Lower leg skin (tissue), 3 donors: ENCODE results near the gene CAMTA2.

Experiments used
- POLR2A ChIP-seq, 2 donors: fragments of 450-650 bp; IDR thresholded peaks; one replicate each; pipeline ENCODE4 v1.6.1; 2016 to 2017; ENCODE audit warnings: antibody characterized with exemption in 2 of 2, mild to moderate bottlenecking in 1 of 2, moderate library complexity in 1 of 2
- TF ChIP-seq, protein P1 (sequence below), 3 donors: fragments of 450-650 bp; IDR thresholded peaks; one replicate each; pipeline ENCODE4 v1.5.1; 2016; ENCODE audit warnings: antibody characterized with exemption in 3 of 3, mild to moderate bottlenecking in 3 of 3, moderate library complexity in 2 of 3

DNA sequence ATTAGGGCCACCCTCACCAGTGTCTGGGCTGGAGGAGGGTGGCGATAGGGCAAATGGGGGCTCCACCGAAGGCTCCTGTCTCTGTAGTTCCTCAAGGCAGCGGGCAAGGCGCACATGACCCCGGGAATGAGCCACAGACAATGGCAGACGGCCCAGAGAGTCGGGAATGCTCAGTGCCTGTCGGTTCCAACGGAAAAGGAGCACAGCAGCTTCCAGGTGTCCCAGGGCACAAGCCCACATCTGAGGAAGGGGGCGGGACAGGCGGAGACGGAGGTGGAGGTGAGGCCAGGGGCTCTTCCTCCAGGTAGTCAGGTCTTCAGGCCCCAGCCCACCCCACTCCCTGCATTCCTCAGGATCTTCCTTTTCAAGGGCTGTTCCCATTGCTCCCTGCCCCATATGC lies 14.7 kb downstream of the CAMTA2 start:
- TF ChIP-seq, protein P1, sequence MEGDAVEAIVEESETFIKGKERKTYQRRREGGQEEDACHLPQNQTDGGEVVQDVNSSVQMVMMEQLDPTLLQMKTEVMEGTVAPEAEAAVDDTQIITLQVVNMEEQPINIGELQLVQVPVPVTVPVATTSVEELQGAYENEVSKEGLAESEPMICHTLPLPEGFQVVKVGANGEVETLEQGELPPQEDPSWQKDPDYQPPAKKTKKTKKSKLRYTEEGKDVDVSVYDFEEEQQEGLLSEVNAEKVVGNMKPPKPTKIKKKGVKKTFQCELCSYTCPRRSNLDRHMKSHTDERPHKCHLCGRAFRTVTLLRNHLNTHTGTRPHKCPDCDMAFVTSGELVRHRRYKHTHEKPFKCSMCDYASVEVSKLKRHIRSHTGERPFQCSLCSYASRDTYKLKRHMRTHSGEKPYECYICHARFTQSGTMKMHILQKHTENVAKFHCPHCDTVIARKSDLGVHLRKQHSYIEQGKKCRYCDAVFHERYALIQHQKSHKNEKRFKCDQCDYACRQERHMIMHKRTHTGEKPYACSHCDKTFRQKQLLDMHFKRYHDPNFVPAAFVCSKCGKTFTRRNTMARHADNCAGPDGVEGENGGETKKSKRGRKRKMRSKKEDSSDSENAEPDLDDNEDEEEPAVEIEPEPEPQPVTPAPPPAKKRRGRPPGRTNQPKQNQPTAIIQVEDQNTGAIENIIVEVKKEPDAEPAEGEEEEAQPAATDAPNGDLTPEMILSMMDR (IDR thresholded peaks at IDR 0.05): no peak
- no peak for TF ChIP-seq POLR2A (IDR thresholded peaks at IDR 0.05)
